DOHH2 (cell line): ENCODE measurements around the gene ROR2.

Experiments
- CTCF ChIP-seq: fragments of 200-600 bp; sonication (generic); IDR thresholded peaks from one replicate; pipeline ENCODE4 v1.5.1; 2014; ENCODE audit warnings: antibody characterized with exemption, mild to moderate bottlenecking, low read depth, low read length; ENCODE audit not compliant: poor library complexity, severe bottlenecking
- EZH2phosphoT487 ChIP-seq: fragments of 200-600 bp; sonication (generic); IDR thresholded peaks from 2 replicates; pipeline ENCODE4 v1.6.1; 2017; ENCODE audit warnings: borderline replicate concordance, mild to moderate bottlenecking, antibody characterized with exemption, low read length, moderate library complexity, mixed read lengths

- TF ChIP-seq CTCF, result no peak
- TF ChIP-seq EZH2phosphoT487, result no peak
Observed at GRCh38 chr9:91640428-91640827, 309.6 kb downstream of the ROR2 start.
